K562 (cell line): Measurements from ENCODE around the gene TNFAIP8L1. TPM values are rescaled to one million over a fixed set of nuclear protein-coding genes. Genes with fewer than 3 reads are reported as not detected.

ENCODE experiments used
- DACH1 ChIP-seq: fragments of 450-650 bp; IDR thresholded peaks from 2 replicates; pipeline ENCODE4 v1.6.1; 2018; ENCODE audit not compliant: partially characterized antibody
- ETV1 ChIP-seq: fragments of 450-650 bp; conservative IDR thresholded peaks from 2 replicates; pipeline ENCODE4 v1.6.1; 2016; ENCODE audit warnings: missing genetic modification characterization, control low read depth, low read depth, missing compliant biosample characterization
- FOXM1 ChIP-seq, 2 experiments: fragments of 450-650 bp in 1 of 2; sonication (generic) in 1 of 2; formaldehyde crosslinking in 1 of 2; IDR thresholded peaks; 2 replicates each; pipeline versions ENCODE4 v1.6.1 to v1.9.0; 2017 to 2022; ENCODE audit warnings: low read depth in 2 of 2, mild to moderate bottlenecking in 2 of 2, missing genetic modification reagents in 1 of 2, moderate library complexity in 1 of 2
- GABPB2 ChIP-seq: fragments of 250-450 bp; sonication (Bioruptor Pico); conservative IDR thresholded peaks from 2 replicates; pipeline ENCODE4 v1.5.1; 2021; ENCODE audit warnings: mild to moderate bottlenecking
- GATAD2B ChIP-seq: fragments of 450-650 bp; IDR thresholded peaks from 2 replicates; pipeline ENCODE4 v1.6.1; 2017; ENCODE audit warnings: mild to moderate bottlenecking, borderline replicate concordance
- HDAC2 ChIP-seq: fragments of 450-650 bp; IDR thresholded peaks from 2 replicates; pipeline ENCODE4 v1.6.1; 2016; ENCODE audit warnings: mild to moderate bottlenecking
- HDAC8 ChIP-seq: fragments of 450-650 bp; IDR thresholded peaks from 2 replicates; pipeline ENCODE4 v1.6.1; 2016; ENCODE audit warnings: mild to moderate bottlenecking, missing genetic modification characterization, moderate library complexity, missing compliant biosample characterization
- HNRNPUL1 ChIP-seq: fragments of 200-400 bp; formaldehyde crosslinking; IDR thresholded peaks from 2 replicates; pipeline ENCODE4 v1.6.1; 2017; ENCODE audit warnings: low read length
- KHSRP ChIP-seq: fragments of 450-650 bp; IDR thresholded peaks from 2 replicates; pipeline ENCODE4 v1.6.1; 2017
- RBFOX2 ChIP-seq: fragments of 200-400 bp; formaldehyde crosslinking; IDR thresholded peaks from 2 replicates; pipeline ENCODE4 v1.6.1; 2017; ENCODE audit warnings: low read depth, mild to moderate bottlenecking, low read length, moderate library complexity
- SRSF9 ChIP-seq: fragments of 200-400 bp; formaldehyde crosslinking; IDR thresholded peaks from 2 replicates; pipeline ENCODE4 v1.6.1; 2017; ENCODE audit warnings: low read depth, low read length, borderline replicate concordance
- TCF7L2 ChIP-seq: fragments of 150-350 bp; IDR thresholded peaks from 2 replicates; pipeline ENCODE4 v1.6.1; 2016; ENCODE audit warnings: low read depth, mild to moderate bottlenecking, low read length, moderate library complexity
- ZKSCAN8 ChIP-seq: fragments of 200-800 bp; sonication (Bioruptor generic); IDR thresholded peaks from 2 replicates; pipeline ENCODE4 v1.6.1; 2016; ENCODE audit warnings: missing genetic modification characterization, missing compliant biosample characterization
- ZNF134 ChIP-seq: fragments of 250-450 bp; sonication (Bioruptor Pico); conservative IDR thresholded peaks from 2 replicates; pipeline ENCODE4 v1.4.0; 2020
- ZNF77 ChIP-seq: fragments of 250-450 bp; sonication (Bioruptor Pico); IDR thresholded peaks from 2 replicates; pipeline ENCODE4 v1.5.0; 2020
- ZNF780A ChIP-seq: fragments of 250-450 bp; sonication (Bioruptor Pico); IDR thresholded peaks from 2 replicates; pipeline ENCODE4 v1.5.0; 2021; ENCODE audit warnings: mild to moderate bottlenecking
- polyA plus RNA-seq, 8 experiments: library from polyadenylated mRNA; depleted of rRNA in 4 of 8; stranded (reverse) in 5 of 8; unstranded in 3 of 8; fragments of >200 nt; fragmentation: Nextera tagmentation in 2 of 8; fragmentation: Illumina TruSeq in 1 of 8; extraction: Ambion mirVana in 2 of 8; extraction: Trizol in 1 of 8; gene quantifications; 2 replicates each; pipeline versions ENCODE4 v1.2.1 to v1.2.3, GENCODE V29; 2011 to 2014; ENCODE audit warnings: inconsistent platforms in 1 of 8, missing spikeins in 1 of 8
- total RNA-seq, 7 experiments: library from RNA; depleted of rRNA in 6 of 7; stranded (reverse); fragments of >200 nt in 6 of 7; fragmentation: Illumina TruSeq in 2 of 7; extraction: Trizol in 2 of 7; gene quantifications; 2 replicates each; pipeline versions ENCODE4 v1.2.1 to v1.2.3, GENCODE V29; 2011 to 2021; ENCODE audit warnings: low replicate concordance in 1 of 7
- TF ChIP-seq, protein P1 (sequence below): sonication (generic); formaldehyde crosslinking; IDR thresholded peaks from 2 replicates; pipeline ENCODE4 v1.8.1; 2023; ENCODE audit warnings: mild to moderate bottlenecking, missing genetic modification reagents
- TF ChIP-seq, protein P2 (sequence below): sonication (generic); formaldehyde crosslinking; IDR thresholded peaks from 2 replicates; pipeline ENCODE4 v1.8.1; 2023; ENCODE audit warnings: missing genetic modification reagents, mild to moderate bottlenecking, borderline replicate concordance
- TF ChIP-seq, protein P3 (sequence below): fragments of 450-650 bp; conservative IDR thresholded peaks from 2 replicates; pipeline ENCODE4 v1.6.1; 2016; ENCODE audit warnings: missing genetic modification characterization, low read depth, mild to moderate bottlenecking, control low read depth, missing compliant biosample characterization

TNFAIP8L1 gene
- total and polyA plus RNA-seq, 9 of the 15 experiments (the other 6 are each of a cell fraction or from before 2014, with no cell fraction given): 0.69 to 9.3 (median 4.9) TPM

DNA sequence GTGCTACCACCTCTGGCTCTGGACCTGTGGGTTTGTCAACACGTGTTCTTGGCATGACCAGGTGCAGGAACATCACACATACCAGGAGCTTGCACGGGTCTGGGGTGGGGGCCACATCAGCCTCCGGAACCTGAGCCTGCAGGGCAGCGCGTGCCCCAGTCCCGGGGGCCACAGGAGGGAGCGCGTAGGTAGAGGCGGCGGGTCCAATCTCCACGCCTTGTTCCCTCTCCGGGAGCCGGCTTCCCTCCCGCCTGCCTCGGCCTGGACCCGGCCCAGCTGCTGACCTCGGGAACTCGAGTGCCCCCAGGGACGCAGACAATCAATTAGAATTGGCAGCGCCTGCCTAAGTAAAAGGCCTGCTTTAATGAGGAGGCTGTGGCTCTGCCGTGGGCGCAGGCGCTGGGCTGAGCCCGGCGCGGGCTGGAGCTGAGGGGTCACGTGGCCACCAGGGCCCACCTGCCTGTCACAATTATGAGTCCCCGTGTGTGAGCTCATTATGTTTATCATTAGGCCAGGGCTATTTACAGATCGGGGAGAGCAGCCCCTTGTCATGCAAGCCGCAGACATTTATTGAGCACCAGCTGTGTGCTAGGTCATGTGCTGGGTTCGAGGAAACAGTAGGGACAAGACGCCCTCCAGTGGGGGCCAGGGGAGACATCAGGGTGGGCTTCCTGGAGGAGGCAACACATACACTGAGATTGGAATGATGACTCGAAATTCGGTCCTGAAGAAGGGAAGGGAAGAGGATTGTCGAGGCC is 32.2 kb upstream of the TNFAIP8L1 start (continued):
- TF ChIP-seq TCF7L2: no peak
- TF ChIP-seq DACH1: peak; percentile 33
- TF ChIP-seq ZNF780A (CRISPR knock-in tag): no peak
- TF ChIP-seq HNRNPUL1: no peak
- TF ChIP-seq GABPB2 (CRISPR knock-in tag): no peak
- 0 out of 2 replicates have a peak, but pooled peaks have one; percentile 77 for TF ChIP-seq ZKSCAN8 (CRISPR knock-in tag)
- TF ChIP-seq ZNF134 (CRISPR knock-in tag): no peak
- no peak for TF ChIP-seq RBFOX2
- TF ChIP-seq KHSRP: no peak
- TF ChIP-seq SRSF9: no peak
- TF ChIP-seq, protein P1, sequence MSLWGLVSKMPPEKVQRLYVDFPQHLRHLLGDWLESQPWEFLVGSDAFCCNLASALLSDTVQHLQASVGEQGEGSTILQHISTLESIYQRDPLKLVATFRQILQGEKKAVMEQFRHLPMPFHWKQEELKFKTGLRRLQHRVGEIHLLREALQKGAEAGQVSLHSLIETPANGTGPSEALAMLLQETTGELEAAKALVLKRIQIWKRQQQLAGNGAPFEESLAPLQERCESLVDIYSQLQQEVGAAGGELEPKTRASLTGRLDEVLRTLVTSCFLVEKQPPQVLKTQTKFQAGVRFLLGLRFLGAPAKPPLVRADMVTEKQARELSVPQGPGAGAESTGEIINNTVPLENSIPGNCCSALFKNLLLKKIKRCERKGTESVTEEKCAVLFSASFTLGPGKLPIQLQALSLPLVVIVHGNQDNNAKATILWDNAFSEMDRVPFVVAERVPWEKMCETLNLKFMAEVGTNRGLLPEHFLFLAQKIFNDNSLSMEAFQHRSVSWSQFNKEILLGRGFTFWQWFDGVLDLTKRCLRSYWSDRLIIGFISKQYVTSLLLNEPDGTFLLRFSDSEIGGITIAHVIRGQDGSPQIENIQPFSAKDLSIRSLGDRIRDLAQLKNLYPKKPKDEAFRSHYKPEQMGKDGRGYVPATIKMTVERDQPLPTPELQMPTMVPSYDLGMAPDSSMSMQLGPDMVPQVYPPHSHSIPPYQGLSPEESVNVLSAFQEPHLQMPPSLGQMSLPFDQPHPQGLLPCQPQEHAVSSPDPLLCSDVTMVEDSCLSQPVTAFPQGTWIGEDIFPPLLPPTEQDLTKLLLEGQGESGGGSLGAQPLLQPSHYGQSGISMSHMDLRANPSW (CRISPR knock-in tag): no peak
- peak; percentile 54; the same call in 1 of the 2 replicates for TF ChIP-seq HDAC2
- TF ChIP-seq, protein P2, sequence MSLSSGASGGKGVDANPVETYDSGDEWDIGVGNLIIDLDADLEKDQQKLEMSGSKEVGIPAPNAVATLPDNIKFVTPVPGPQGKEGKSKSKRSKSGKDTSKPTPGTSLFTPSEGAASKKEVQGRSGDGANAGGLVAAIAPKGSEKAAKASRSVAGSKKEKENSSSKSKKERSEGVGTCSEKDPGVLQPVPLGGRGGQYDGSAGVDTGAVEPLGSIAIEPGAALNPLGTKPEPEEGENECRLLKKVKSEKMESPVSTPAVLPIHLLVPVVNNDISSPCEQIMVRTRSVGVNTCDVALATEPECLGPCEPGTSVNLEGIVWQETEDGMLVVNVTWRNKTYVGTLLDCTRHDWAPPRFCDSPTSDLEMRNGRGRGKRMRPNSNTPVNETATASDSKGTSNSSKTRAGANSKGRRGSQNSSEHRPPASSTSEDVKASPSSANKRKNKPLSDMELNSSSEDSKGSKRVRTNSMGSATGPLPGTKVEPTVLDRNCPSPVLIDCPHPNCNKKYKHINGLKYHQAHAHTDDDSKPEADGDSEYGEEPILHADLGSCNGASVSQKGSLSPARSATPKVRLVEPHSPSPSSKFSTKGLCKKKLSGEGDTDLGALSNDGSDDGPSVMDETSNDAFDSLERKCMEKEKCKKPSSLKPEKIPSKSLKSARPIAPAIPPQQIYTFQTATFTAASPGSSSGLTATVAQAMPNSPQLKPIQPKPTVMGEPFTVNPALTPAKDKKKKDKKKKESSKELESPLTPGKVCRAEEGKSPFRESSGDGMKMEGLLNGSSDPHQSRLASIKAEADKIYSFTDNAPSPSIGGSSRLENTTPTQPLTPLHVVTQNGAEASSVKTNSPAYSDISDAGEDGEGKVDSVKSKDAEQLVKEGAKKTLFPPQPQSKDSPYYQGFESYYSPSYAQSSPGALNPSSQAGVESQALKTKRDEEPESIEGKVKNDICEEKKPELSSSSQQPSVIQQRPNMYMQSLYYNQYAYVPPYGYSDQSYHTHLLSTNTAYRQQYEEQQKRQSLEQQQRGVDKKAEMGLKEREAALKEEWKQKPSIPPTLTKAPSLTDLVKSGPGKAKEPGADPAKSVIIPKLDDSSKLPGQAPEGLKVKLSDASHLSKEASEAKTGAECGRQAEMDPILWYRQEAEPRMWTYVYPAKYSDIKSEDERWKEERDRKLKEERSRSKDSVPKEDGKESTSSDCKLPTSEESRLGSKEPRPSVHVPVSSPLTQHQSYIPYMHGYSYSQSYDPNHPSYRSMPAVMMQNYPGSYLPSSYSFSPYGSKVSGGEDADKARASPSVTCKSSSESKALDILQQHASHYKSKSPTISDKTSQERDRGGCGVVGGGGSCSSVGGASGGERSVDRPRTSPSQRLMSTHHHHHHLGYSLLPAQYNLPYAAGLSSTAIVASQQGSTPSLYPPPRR (CRISPR knock-in tag): no peak
- no peak for TF ChIP-seq GATAD2B
- no peak for TF ChIP-seq FOXM1 (IDR thresholded peaks at IDR 0.05; ENCODE audit: low read depth)
- TF ChIP-seq FOXM1 (CRISPR knock-in tag; IDR thresholded peaks at IDR 0.05; ENCODE audit: low read depth): no peak
- TF ChIP-seq, protein P3, sequence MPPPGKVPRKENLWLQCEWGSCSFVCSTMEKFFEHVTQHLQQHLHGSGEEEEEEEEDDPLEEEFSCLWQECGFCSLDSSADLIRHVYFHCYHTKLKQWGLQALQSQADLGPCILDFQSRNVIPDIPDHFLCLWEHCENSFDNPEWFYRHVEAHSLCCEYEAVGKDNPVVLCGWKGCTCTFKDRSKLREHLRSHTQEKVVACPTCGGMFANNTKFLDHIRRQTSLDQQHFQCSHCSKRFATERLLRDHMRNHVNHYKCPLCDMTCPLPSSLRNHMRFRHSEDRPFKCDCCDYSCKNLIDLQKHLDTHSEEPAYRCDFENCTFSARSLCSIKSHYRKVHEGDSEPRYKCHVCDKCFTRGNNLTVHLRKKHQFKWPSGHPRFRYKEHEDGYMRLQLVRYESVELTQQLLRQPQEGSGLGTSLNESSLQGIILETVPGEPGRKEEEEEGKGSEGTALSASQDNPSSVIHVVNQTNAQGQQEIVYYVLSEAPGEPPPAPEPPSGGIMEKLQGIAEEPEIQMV: no peak
- TF ChIP-seq ETV1 (tag): no peak
- no peak for TF ChIP-seq ZNF77 (CRISPR knock-in tag)
- no peak for TF ChIP-seq HDAC8 (tag)
